HG02938 (cell line): Measurements from ENCODE around the gene SYT9.
"Not testable (repeated sequence)": the region's sequence is repeated elsewhere in the genome, so short reads cannot be mapped to it uniquely, and the experiment has no call there.

Experiments used
- ATAC-seq: cut with Tn5 transposase; IDR thresholded peaks from one replicate; pipeline ENCODE4 v1.9.1; 2021; ENCODE audit warnings: mild to moderate bottlenecking, moderate library complexity; ENCODE audit not compliant: unreplicated experiment

Gene SYT9

GRCh38 chr11:7335442-7335841 lies 83.7 kb downstream of the SYT9 start:
- ATAC-seq: not testable (repeated sequence)

GRCh38 chr11:7341551-7341950 lies 89.8 kb downstream of the SYT9 start:
- ATAC-seq: no peak

DNA sequence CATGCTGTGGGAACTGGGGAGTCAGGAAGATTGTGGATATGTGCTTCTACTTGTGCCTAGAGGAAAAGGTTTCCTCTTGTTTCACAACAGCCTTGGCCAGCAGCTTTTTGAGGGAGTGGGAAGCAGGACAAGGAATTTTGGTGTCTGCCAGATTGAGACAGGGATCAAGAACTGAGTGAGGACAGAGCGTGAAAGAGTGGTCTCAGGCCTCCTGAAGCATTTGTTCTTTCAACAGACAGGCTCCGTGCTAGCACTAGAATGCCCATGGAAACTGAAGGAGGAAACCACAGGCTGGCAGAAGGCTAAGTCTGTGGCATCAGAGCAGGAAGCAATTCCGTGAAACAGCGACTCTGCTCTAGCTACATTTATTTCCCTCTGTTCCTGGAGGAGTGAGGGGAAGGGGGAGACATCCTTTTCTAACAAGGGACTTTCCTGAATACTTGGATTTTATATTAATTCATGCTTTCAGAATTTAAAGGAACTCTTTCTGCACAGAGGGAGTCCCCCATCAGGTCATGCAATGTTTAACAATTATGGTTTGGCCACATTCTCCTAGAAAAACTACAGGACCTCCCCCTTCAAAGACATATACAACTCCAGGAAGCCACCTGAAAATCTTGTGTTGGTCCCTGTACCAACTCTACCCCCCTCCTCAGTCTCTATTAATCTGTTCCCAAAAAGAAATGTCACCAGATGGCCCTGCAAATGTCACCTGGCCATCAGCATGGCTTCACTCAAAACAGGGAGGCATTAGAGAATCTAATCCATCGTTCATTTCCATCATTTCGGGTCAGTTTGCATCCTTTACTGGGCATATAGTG lies 96.1 kb downstream of the SYT9 start:
- ATAC-seq: no peak

GRCh38 chr11:7348432-7349304 lies 97.0 kb downstream of the SYT9 start:
- no peak for ATAC-seq

DNA sequence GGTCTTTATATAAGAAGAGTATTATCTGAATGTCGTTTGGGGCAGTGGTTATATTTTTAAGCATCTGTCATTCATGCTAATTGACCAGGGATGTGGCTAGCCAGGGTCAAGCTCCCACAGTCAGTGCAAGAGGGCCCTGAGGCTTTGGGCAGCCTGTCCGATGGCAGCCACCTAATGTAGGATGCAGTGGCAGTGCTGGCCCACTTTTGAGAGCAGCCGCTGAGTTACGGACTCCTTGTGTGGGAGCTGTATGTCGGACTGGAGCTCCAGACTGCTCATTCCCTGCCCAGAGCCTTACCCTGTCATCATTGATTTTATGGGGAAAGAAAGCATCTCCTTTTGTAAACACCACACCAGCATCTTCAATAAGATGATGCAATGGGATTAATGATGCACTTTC lies 99.5 kb downstream of the SYT9 start:
- no peak for ATAC-seq

- no peak for ATAC-seq
Observed at GRCh38 chr11:7353100-7353499, 101.4 kb downstream of the SYT9 start.

DNA sequence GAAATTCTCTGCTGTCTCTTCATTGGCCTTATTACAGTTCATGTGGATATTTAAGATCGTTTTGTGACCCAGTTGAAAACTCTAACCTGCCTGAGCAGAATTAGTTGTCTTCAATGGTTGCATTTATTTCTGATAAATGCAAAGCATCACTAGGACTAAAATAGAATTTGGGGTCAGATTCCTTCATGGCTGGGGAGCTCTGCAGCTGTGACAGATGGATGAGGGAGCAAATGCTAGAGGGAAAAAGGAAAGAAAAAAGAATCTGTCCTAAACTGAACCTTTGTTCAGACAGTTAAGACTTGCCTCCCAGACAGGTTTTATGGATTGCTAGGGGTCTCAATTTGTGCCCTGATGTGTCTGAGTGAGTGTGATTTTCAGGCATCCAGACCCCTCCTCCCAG lies 113.0 kb downstream of the SYT9 start:
- no peak for ATAC-seq

DNA sequence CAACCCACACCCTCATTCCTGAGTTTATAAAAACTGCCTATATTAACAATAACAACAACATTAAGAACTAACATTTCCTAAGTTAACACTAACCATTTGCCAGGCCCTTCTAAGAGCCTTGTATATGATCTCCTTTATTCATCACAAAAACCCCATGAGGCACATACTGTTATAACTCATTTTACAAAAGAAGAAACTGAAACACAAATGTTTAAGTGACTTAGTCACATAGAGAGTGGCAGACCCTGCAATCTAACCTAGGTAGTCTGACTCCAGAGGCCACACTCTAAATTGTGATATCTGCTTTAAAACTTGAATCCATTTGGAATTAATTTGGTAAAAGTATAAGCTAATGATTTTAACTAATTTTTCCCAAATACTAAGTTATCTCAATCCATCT lies 116.1 kb downstream of the SYT9 start:
- ATAC-seq: no peak

DNA sequence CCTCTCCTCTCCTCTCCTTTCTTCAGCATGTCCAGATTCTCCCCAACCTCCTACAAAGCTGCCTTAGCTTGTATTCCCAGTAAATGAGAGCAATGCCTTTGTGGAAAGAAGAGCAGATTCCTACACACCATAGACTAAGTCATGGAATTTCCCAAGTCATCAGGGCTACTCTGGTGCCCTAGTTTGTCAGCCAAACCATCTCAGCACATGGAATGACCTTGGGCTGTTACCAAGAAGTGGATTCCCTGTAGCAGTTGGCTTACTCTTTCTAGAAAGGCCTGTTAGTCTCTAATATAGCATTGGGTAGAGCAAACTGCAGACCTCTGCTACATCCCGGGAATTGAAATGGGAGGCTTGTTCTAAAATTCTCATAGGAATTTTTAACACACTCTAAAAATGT lies 124.7 kb downstream of the SYT9 start:
- ATAC-seq: no peak

- peak; percentile 69 for ATAC-seq
Observed at GRCh38 chr11:7381937-7382336, 130.2 kb downstream of the SYT9 start.

DNA sequence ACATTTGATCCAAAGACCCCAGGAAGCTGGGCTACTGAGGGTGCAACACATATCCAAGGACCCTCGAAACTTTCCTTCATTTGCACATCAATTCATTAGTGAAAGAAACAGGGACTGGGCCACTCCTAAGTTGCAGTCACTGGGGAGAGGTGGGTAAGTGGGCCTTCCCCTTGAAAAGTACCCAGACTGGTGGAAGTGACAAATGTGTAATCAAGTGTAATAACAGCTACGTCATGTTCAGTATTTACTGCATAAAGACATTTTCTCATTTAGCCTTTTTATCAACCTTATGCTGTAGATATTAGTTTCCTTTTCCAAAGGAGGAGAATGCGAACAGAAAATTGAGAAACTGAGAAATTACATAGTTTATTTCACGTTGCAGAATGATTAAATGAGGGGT lies 131.7 kb downstream of the SYT9 start:
- ATAC-seq: no peak

DNA sequence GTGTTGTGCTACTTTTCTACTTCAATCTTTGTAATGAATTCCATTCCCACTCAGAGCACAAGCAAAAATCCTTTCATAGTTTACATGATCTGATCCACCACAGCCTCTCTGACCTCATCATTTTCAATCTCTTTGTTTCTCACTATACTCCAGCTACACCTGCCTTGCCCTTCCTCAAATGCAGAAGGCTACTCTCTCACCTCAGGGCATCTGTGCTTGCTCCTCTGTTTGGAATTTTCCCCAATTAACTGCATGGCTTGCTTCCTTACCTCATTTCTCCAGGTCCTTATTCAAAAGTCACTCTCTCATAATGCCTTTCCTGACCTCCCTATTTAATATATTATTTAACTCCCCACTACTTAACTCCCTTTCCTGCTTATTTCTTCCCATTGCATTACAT lies 133.0 kb downstream of the SYT9 start:
- ATAC-seq: no peak

GRCh38 chr11:7385532-7385931 lies 133.8 kb downstream of the SYT9 start:
- ATAC-seq: no peak

DNA sequence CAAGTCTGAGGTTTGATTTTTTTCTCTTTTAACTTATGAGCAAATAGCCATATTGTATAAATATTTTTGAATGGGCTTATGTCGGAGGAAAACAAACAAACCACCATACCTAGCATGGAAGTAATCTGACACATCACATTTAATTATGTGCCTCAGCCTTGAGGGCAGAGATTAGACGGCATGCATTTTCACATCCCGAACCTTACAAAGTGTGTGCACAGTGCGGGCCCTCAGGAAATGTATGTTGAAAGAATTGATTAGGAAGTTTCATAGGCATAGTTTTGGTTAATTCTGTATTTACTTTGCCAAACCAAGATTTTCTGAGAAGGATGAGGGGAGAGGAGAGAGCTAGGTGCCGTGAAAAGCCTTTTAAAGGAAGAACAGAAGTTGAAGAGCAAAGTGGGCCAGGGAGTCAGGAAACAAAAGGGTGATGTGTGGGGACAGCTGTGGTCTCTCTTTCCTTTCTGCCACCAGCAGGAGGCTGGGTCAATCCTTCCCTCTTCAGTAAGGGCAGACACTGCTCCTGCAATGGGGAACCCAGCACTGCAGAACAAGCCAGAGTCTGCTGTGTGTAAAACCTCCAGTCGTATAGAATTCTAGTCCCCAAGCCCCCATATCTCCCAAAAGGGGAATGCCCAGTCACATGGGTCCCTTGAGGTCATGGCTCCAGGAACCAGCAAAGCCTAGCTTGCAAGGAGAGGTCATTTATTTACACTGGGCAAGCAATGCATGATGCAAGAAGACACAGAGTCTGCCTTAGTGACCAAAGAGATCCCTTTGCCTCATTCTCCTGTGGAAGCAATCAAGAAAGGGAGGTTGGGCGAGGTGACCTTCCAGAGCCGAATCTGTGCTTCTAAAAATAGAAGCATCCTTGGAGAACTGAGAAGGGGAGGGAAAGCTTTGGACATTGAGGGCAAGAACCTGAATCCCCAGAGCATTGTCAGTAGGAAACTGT lies 162.5 kb downstream of the SYT9 start:
- no peak for ATAC-seq

- no peak for ATAC-seq
Observed at GRCh38 chr11:7414973-7415817, 163.5 kb downstream of the SYT9 start.

DNA sequence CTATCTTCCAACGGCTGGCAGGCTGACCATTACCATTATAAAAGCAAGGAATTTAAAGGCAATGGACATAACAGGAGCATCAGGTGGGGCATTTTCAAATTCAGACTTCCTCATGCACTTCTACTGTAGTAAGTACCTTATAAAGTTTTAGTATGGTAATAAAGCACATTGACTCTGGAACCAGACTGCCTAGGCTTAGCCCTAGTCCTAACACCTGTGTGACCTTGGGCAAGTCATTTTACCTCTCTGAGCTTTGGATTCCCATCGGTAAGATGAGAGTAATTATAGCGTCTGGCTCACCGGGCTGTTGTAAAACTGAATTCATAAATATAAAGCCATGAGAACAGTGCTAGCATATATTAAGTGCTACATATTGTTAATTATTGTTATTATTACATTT lies 164.4 kb downstream of the SYT9 start:
- no peak for ATAC-seq

DNA sequence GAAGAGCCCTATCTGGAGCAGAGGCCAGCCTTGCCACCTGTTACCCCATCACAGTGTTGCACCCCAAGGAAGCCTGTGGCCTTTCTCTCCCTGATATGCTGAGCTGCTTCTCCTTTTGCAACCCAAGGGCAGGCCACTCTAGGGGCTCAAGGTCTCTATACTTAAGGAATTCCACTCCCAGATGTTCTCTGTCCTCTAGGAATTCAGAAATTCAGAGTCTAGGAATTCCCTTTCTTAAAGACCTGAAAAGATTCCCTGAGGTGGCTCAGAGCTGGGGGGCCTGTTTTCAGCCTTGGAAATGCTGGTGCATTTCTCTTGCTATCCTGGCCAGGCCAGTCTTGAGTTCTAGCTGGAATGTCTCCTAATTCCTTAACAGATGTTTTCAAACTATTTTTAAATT lies 165.6 kb downstream of the SYT9 start:
- ATAC-seq: no peak

GRCh38 chr11:7418061-7418460 lies 166.4 kb downstream of the SYT9 start:
- no peak for ATAC-seq

DNA sequence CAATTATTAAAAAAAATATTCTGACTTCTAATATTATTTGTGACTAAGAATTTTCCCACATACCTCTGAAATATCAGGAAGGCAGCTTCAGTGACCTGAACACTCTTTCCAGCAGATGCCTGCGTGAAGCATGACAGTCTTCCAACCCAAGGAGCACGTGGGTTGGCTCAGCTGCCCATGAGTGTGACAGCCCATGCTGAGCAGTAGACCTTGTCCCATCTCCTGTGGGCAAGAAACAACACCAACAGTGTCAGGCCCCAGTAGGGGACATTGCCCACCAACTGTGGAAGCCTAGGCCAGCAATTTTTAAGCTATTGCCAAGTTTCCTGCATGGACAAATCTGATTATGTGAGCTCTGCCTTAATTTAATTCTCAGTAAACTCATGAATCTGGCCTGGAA lies 167.2 kb downstream of the SYT9 start:
- ATAC-seq: no peak

DNA sequence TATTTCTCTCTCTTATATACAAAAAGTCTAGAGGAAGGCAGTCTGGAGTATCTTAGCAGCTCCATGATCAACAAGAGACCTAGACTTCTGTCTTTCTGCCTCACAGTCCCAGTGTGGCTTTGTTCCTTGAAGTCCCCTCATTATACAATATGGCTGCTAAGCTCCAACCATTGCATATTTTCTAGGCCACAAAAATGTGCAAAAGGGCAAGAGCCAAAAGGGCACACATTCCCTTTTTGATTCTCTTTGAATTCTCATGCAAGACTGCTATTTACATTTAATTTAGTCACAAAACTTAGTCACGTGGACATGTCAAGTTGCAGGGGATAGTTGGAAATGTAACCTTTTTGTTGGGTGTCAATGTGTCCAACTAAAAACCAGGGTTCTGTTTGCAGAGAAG lies 169.4 kb downstream of the SYT9 start:
- ATAC-seq: no peak
